Thoracic aorta (tissue), 2 donors: ENCODE data around the gene CD83. TPM values are rescaled to one million over a fixed set of nuclear protein-coding genes. Genes with fewer than 3 reads are reported as not detected.

ENCODE experiments used
- ATAC-seq: fragments of 150-250 bp; one replicate; pipeline ENCODE4 v1.8.0; 2017; ENCODE audit warnings: low read depth; ENCODE audit not compliant: insufficient number of reproducible peaks, low FRiP score
- DNase-seq: peaks from one replicate; pipeline ENCODE4 v3.0.0-alpha.2; 2020; ENCODE audit warnings: low spot score
- H3K27ac ChIP-seq, 2 donors: fragments of 200-600 bp; sonication (generic); 1 replicate in 1 of 2; 2 replicates in 1 of 2; pipeline ENCODE4 v1.5.1; 2016; ENCODE audit warnings: mild to moderate bottlenecking in 2 of 2, moderate library complexity in 2 of 2
- H3K27me3 ChIP-seq: fragments of 200-600 bp; sonication (generic); replicated peaks from 2 replicates; pipeline ENCODE4 v1.6.0; 2016; ENCODE audit warnings: mild to moderate bottlenecking; ENCODE audit not compliant: insufficient read depth
- H3K36me3 ChIP-seq: fragments of 200-600 bp; sonication (generic); one replicate; pipeline ENCODE4 v1.5.1; 2016
- H3K4me1 ChIP-seq, 2 donors: fragments of 200-600 bp; sonication (generic); 1 replicate in 1 of 2; 2 replicates in 1 of 2; pipeline versions ENCODE4 v1.5.1 to v1.6.0; 2016; ENCODE audit warnings: low read depth in 2 of 2, mild to moderate bottlenecking in 1 of 2; ENCODE audit not compliant: control insufficient read depth in 1 of 2
- H3K4me3 ChIP-seq: fragments of 200-600 bp; sonication (generic); 2 replicates; pipeline ENCODE4 v1.5.1; 2016; ENCODE audit warnings: mild to moderate bottlenecking
- H3K9me3 ChIP-seq: fragments of 200-600 bp; sonication (generic); 2 replicates; pipeline ENCODE4 v1.5.1; 2016
- CTCF ChIP-seq: fragments of 200-600 bp; sonication (generic); IDR thresholded peaks from one replicate; pipeline ENCODE4 v1.5.1; 2019; ENCODE audit warnings: antibody characterized with exemption
- total RNA-seq, 2 donors: library from RNA; depleted of rRNA; stranded (reverse); fragments of >200 nt; gene quantifications; one replicate each; pipeline versions ENCODE4 v1.1.0 to v1.2.3, GENCODE V29; 2016

CD83 gene
- total RNA-seq, 2 donors from 2014 or later = 1.1 to 8.0 TPM

DNA sequence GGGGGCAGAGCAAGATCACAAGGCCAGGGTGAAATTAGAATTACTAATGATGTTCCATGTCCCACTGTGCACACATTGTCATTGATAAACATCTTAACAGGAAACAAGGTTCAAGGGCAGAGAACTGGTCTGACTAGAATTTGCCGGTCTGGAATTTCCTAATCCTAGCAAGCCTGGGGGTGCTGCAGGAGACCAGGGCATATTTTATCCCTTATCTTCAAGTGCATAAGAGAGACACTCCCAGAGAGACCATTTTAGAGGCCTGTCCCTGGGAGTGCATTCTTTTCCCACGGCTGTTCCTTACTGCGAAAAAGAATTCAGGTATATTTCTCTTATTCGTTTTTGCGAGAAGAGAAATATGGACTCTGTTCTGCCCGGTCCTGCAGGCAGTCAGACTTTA, 41.5 kb downstream of the CD83 start:
- Histone ChIP-seq H3K4me3 (no peak overlapping the region), H3K4me1 (no peaks in the 10 kb centered on the region), H3K27me3 (no peaks in the 10 kb centered on the region), H3K9me3 (no peaks in the 10 kb centered on the region), H3K27ac (no peak overlapping the region), H3K36me3 (no peaks in the 10 kb centered on the region)
- TF ChIP-seq CTCF = no peak
- ATAC-seq (no peak), DNase-seq (no peak)

DNA sequence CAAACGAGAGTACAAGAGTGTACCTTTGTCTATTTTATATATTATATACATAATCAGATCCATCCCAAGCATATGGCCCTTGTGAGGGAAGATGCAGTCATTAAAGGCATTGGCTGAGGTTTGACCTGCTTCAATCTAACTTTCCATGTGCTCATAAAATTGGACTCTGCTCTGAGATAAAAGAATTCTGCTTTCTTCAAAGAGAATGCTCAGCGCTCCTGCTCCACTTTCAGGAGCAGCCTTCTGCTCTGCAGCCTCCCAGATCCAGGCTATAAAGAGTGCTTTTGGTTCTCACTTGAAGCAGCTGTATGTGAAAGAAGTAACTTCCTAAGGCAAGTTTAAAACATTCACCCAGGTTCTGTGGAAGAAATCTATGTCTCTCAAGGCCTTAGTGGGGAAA, 45.3 kb downstream of the CD83 start:
- DNase-seq (no peak), ATAC-seq (no peak)
- no peaks in the 10 kb centered on the region for H3K36me3 ChIP-seq
- no peaks in the 10 kb centered on the region for H3K4me1 ChIP-seq
- H3K27me3 ChIP-seq = no peaks in the 10 kb centered on the region
- no peak for TF ChIP-seq CTCF
- no peaks in the 10 kb centered on the region for H3K9me3 ChIP-seq
- no peak overlapping the region for H3K4me3 ChIP-seq
- H3K27ac ChIP-seq = no peak overlapping the region

DNA sequence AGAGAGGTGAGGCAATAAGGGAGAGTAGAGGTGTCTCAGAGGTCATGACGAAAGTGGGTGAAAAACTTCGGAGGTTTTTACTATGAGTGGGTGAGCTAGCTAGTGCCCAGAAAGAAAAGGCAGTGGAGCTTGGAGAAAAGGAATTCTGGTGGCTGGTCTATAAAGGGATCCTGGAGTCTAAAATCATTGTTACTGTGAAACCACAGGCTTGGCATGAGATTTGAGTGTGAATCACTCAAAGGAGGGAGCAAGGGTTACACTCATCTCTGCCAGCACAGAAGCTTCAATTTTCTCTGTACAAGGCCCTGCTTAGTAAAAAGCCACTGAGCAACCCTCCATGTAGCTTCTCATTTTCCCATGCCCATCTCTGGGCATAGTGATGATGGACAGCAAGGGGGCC, 47.5 kb downstream of the CD83 start:
- no peak overlapping the region for H3K27ac ChIP-seq
- peaks cover 10% of the 10 kb centered on the region for H3K9me3 ChIP-seq
- no peaks in the 10 kb centered on the region for H3K4me1 ChIP-seq
- H3K27me3 ChIP-seq = no peaks in the 10 kb centered on the region
- TF ChIP-seq CTCF = no peak
- DNase-seq (no peak), ATAC-seq (no peak)
- no peaks in the 10 kb centered on the region for H3K36me3 ChIP-seq
- H3K4me3 ChIP-seq = no peak overlapping the region

DNA sequence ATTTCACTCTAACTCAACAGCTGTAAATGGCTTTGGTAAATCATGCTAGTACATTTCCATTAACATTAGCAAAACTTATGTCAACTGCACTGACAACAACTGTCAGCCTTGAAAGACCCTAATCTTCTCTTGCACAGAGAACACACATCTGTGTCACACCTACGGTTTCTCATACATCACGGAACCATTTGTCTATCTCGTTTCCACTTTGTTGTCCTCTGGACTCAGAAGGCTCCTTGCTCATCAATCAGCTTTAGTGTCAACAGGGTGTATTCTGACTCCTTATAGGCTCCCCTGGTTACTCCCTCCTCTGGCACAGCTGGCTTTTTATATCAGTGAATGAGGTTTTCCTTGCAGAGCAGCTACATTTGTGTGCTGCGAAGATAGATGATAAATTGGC, 49.3 kb downstream of the CD83 start:
- DNase-seq (no peak), ATAC-seq (no peak)
- Histone ChIP-seq H3K27ac (no peak overlapping the region), H3K4me3 (no peak overlapping the region), H3K4me1 (no peaks in the 10 kb centered on the region), H3K36me3 (no peaks in the 10 kb centered on the region), H3K27me3 (no peaks in the 10 kb centered on the region), H3K9me3 (peaks cover 24% of the 10 kb centered on the region)
- TF ChIP-seq CTCF = no peak

- TF ChIP-seq CTCF = no peak
- Histone ChIP-seq H3K27me3 (no peaks in the 10 kb centered on the region), H3K4me3 (no peak overlapping the region), H3K36me3 (no peaks in the 10 kb centered on the region), H3K4me1 (no peaks in the 10 kb centered on the region), H3K9me3 (peaks cover 24% of the 10 kb centered on the region), H3K27ac (no peak overlapping the region)
- ATAC-seq = no peak
- DNase-seq = no peak
Observed at GRCh38 chr6:14170128-14170527, 52.6 kb downstream of the CD83 start.
